Smooth muscle cell of the coronary artery (primary cell): ENCODE data around the gene CTXND2. TPM values are rescaled to one million over a fixed set of nuclear protein-coding genes. Genes with fewer than 3 reads are reported as not detected.

Source experiments
- total RNA-seq: library from RNA; depleted of rRNA; stranded (reverse); fragments of >200 nt; gene quantifications from 2 replicates; pipeline ENCODE4 v1.2.3, GENCODE V29; 2014; ENCODE audit warnings: low replicate concordance

Gene CTXND2
- not detected in 2 replicates for total RNA-seq

GRCh38 chr1:150887018-150887417 is at the start of gene CTXND2:
Gene CTXND2, plus strand, starts transcription at chr1:150887136. Its CDS starts 25,179 bp downstream, at chr1:150912315.

GRCh38 chr1:150926097-150926741 is 39.3 kb downstream of the CTXND2 start, which contains the start of gene SETDB1:
Gene SETDB1, plus strand, starts transcription at chr1:150926363. Its CDS starts 1,352 bp downstream, at chr1:150927715.

Other genes with a start within 250 kb of the CTXND2 start
- gene GOLPH3L, start 190.0 kb upstream of the CTXND2 start, total RNA-seq: 7.1 and 8.2 TPM in 2 replicates
- not detected in 2 replicates for gene HORMAD1, start 166.2 kb upstream of the CTXND2 start, total RNA-seq
- gene CTSS, start 121.4 kb upstream of the CTXND2 start, total RNA-seq: 5.0 and 7.0 TPM in 2 replicates
- gene CTSK, start 78.9 kb upstream of the CTXND2 start, total RNA-seq: 38.4 and 981 TPM in 2 replicates
- 21.1 and 44.9 TPM in 2 replicates for gene ARNT, start 10.5 kb upstream of the CTXND2 start, total RNA-seq
- gene SETDB1, start 39.2 kb downstream of the CTXND2 start, total RNA-seq: 27.1 and 36.5 TPM in 2 replicates
- gene CERS2, start 87.7 kb downstream of the CTXND2 start, total RNA-seq: 81.2 and 81.8 TPM in 2 replicates
- gene ANXA9, start 95.2 kb downstream of the CTXND2 start, total RNA-seq: 0.08 and 0.23 TPM in 2 replicates
- 7.1 and 11.0 TPM in 2 replicates for gene MINDY1, start 119.8 kb downstream of the CTXND2 start, total RNA-seq
- 5.1 and 8.3 TPM in 2 replicates for gene PRUNE1, start 121.3 kb downstream of the CTXND2 start, total RNA-seq
- gene BNIPL, start 149.4 kb downstream of the CTXND2 start, total RNA-seq: 0.08 and 0.70 TPM in 2 replicates
- gene C1orf56, start 160.6 kb downstream of the CTXND2 start, total RNA-seq: 0.47 and 0.98 TPM in 2 replicates
- gene CDC42SE1, start 172.5 kb downstream of the CTXND2 start, total RNA-seq: 24.2 and 48.7 TPM in 2 replicates
- 0.59 and 7.9 TPM in 2 replicates for gene MLLT11, start 173.3 kb downstream of the CTXND2 start, total RNA-seq
- gene GABPB2, start 183.6 kb downstream of the CTXND2 start, total RNA-seq: 7.6 and 30.4 TPM in 2 replicates